Memory B cell (primary cell): ENCODE measurements around the gene LRRC45.
"Not testable (repeated sequence)": the region's sequence is repeated elsewhere in the genome, so short reads cannot be mapped to it uniquely, and the experiment has no call there.

Source experiments
- ATAC-seq: fragments of 150-1000 bp; cut with Tn5 transposase; 2 replicates; pipeline ENCODE4 v1.10.0; 2021; ENCODE audit warnings: low read depth, mild to moderate bottlenecking, moderate library complexity
- DNase-seq, 2 donors: peaks; one replicate each; pipeline ENCODE4 v3.0.0; 2022; ENCODE audit warnings: low spot score in 2 of 2
- H3K27ac Mint-ChIP-seq: one replicate; pipeline ENCODE4 v1.8.0; 2022; ENCODE audit warnings: mild to moderate bottlenecking, moderate library complexity, mixed read lengths
- H3K27me3 Mint-ChIP-seq: one replicate; pipeline ENCODE4 v1.8.0; 2022; ENCODE audit warnings: mixed read lengths
- H3K36me3 Mint-ChIP-seq: one replicate; pipeline ENCODE4 v1.8.0; 2022; ENCODE audit warnings: mild to moderate bottlenecking, mixed read lengths
- H3K4me1 Mint-ChIP-seq: one replicate; pipeline ENCODE4 v1.8.0; 2022; ENCODE audit warnings: mixed read lengths
- H3K4me3 Mint-ChIP-seq: one replicate; pipeline ENCODE4 v1.8.0; 2022; ENCODE audit warnings: mild to moderate bottlenecking, moderate library complexity, mixed read lengths
- H3K9me3 Mint-ChIP-seq: one replicate; pipeline ENCODE4 v1.8.0; 2022; ENCODE audit warnings: mixed read lengths

The LRRC45 gene

DNA sequence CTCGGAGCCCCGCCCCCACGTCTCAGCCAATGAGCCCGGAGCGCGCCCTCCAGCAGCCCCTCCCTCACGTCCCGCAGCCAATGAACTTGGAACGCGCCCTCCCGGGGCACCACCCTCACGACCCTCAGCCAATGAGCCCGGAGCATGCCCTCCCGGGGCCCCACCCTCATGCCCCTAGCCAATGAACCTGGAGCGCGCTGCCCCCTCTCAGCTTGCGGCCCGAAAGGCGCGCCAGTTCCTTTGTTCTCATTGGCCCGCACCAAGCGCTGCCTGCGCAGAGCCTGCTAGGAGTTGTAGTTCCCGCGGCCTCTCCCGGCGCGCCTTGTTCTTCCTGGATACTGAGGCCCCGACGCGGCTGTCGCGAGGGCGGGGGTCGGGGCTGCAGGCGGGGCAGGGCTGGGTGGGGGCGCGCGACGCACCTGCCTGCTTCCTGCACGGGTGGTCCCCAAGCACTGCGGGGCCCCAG, at the start of gene LRRC45:
TSS of gene LRRC45 (plus strand) at position 325 of the 466 bp plus-strand sequence. CDS start 339 bp downstream, outside the sequence.
- ATAC-seq: peak; percentile 91
- H3K9me3 Mint-ChIP-seq: no peaks in the 10 kb centered on the region
- H3K27ac Mint-ChIP-seq: peak within 1 kb of the TSS; percentile 48
- H3K27me3 Mint-ChIP-seq: peaks cover 2% of the 10 kb centered on the region
- H3K36me3 Mint-ChIP-seq: peaks cover 2% of the 10 kb centered on the region
- peak in 1 of 2 donors; percentile 99 for DNase-seq
- peak within 1 kb of the TSS; percentile 74 for H3K4me3 Mint-ChIP-seq
- peaks cover 6% of the 10 kb centered on the region for H3K4me1 Mint-ChIP-seq

DNA sequence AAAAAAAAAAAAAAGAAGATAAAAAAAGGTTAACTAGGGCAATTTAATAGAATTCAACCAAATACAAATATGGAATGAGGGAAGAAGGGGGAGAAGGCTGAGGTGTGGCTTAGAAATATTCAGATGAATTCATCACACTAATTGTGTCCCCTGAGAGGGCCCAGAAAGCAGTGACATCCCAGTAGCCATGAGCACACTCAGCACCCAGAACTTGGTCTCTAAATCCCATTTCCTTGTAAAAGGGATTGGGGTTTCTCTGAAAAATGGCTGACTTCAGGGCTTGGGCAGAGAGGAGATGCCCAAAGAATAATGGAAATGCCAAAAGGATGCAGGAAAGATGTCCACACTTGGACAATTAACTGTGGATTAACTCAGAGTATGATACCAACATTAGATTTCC, 49.7 kb upstream of the LRRC45 start:
- Mint-ChIP-seq H3K9me3 (no peaks in the 10 kb centered on the region), H3K36me3 (no peaks in the 10 kb centered on the region), H3K27me3 (peaks cover 5% of the 10 kb centered on the region), H3K27ac (no peak overlapping the region), H3K4me1 (peaks cover 13% of the 10 kb centered on the region), H3K4me3 (no peak overlapping the region)
- no peak for DNase-seq
- ATAC-seq: no peak

DNA sequence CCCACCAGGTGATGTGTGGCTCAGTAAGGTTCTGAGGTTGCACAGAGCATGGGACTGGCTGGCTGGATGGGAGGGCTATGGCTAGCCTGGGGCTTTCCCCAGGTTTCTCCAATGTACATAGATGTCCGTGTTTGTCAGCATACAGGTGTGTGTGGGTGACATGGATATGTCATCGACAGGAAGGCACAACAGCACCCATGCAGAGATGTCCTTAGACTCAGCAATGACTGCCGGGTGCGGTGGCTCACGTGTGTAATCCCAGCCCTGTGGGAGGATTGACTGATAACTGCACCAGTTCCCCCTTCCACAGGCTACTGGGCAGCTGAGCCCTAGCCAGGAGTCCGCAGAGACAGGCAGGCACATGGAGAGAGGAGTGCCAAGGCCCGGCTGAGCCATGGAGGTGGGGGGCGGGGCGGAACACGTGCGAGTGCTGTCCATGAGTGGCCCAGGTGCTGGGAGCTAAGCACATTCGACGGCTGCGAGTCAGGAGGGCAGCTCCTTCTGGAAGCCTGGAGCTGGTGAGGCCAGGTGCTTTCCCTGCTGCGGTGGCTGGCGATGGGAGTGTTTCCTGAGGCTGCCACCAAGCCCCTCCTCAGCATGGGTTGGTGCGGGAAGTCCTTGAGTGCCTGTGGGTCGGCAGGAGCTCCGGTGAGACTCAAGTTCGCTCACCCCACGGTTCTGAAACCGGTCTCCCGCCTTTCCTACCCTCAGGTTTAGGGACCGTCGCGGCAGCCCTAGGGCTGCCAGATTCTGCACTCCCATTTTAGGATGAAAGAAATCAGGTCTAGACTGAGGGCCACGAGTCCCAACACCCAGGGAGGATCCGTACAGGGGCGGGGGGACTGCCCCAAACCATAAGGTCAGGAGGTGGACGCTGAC, 46.5 kb upstream of the LRRC45 start:
- peak in 1 of 2 donors; percentile 30 for DNase-seq
- H3K4me3 Mint-ChIP-seq: peak overlapping the region; percentile 100

DNA sequence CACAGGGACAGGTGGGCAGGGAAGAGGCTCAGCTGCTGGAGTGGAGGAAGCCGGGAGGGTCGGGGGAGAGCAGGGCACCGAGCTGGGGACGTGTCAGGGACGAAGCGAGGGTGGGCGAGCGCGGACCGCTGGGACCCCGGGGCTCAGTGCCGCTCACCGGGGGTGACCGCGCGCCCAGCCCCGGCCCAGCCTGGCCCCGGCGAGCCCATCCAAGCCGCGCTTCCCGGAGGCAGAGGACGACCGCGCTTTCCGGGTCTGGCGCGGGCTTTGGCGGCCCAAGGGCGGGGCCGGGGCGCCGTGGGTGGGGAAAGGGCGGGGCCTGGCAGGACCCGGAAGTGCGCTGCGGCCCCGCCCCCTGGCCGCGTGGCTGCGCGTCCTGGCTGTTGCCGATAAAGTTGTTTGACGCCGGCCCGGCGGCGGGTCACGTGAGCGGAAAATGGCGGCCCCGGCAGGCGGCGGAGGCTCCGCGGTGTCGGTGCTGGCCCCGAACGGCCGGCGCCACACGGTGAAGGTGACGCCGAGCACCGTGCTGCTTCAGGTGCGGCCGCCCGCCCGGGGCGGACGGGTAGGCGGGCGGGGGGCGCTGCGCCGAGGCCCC, 45.8 kb upstream of the LRRC45 start, which contains the start of gene ASPSCR1:
TSS of gene ASPSCR1 (plus strand) at position 419 of the 598 bp plus-strand sequence. CDS start at position 437, 18 bp downstream.
- peaks cover under 1% of the 10 kb centered on the region for H3K36me3 Mint-ChIP-seq
- peak; percentile 91 for ATAC-seq
- no peaks in the 10 kb centered on the region for H3K9me3 Mint-ChIP-seq
- peaks cover 2% of the 10 kb centered on the region for H3K27me3 Mint-ChIP-seq
- H3K4me1 Mint-ChIP-seq: peaks cover 20% of the 10 kb centered on the region
- DNase-seq: peak; percentile 91 to 94
- H3K4me3 Mint-ChIP-seq: peak within 1 kb of the TSS; percentile 100
- H3K27ac Mint-ChIP-seq: peak within 1 kb of the TSS; percentile 96

More for the DNA sequence above, 46.5 kb upstream of the LRRC45 start:
- Mint-ChIP-seq H3K27me3 (peaks cover 2% of the 10 kb centered on the region), H3K36me3 (no peaks in the 10 kb centered on the region), H3K27ac (peak overlapping the region; percentile 96), H3K4me1 (peaks cover 20% of the 10 kb centered on the region), H3K9me3 (no peaks in the 10 kb centered on the region)
- ATAC-seq: peak; percentile 5

DNA sequence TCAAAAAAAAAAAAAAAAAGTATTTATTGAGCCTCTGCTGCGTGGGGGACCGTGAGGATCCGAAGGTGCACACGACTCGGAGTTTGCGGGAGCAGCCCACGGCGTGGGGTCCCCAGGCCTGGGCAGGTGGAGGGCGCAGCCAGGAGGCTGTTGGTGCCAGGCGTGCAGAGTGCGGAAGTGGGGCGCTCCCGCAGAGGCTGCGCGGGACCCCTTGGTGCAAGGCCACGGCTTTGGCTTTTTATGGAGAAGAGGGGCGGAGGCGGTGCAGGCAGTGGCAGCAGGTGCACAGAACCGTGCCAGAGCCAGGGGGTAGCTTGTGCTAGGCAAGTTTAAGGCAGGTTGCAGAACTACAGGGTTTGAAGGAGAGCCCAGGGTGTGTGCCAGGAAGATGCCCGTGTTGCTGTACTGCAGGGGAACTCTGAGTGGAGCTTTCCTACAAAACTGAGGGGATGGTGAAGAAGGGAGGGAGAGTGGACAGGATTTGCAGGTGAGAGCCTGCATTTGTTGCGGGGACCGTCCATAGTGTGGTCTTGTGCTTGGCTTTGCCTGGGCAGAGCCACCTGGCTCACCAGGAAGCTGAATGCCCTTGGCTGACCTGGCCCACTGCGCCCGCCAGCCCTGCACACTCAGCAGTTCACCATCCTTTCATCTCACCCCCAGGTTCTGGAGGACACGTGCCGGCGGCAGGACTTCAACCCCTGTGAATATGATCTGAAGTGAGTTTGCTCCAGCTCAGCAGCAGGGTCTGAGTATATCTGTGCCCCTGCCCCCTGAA, 44.4 kb upstream of the LRRC45 start:
- H3K9me3 Mint-ChIP-seq: no peaks in the 10 kb centered on the region
- no peak for DNase-seq
- no peak for ATAC-seq
- H3K36me3 Mint-ChIP-seq: peaks cover 5% of the 10 kb centered on the region
- H3K27ac Mint-ChIP-seq: no peak overlapping the region
- H3K27me3 Mint-ChIP-seq: peaks cover 2% of the 10 kb centered on the region
- peak overlapping the region; percentile 62 for H3K4me3 Mint-ChIP-seq
- peaks cover 22% of the 10 kb centered on the region for H3K4me1 Mint-ChIP-seq

DNA sequence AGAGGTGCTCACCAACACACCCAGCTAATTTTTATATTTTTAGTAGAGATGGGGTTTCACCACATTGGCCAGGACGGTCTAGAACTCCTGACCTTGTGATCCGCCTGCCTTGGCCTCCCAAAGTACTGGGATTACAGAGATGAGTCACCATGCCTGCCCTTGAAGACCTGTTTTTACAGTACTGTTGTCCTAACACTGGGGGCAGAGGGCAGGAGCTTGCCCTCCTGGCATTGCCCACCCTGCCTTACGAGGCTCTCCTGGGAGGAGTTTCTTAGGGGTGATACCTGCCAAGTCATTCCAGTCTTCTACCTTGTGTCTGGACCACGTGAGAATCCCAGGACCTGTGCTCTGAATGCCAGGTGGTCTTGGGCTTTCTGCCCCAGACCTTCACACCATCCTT, 43.0 kb upstream of the LRRC45 start:
- Mint-ChIP-seq H3K27ac (no peak overlapping the region), H3K4me3 (peak overlapping the region; percentile 27)
- ATAC-seq: no peak

DNA sequence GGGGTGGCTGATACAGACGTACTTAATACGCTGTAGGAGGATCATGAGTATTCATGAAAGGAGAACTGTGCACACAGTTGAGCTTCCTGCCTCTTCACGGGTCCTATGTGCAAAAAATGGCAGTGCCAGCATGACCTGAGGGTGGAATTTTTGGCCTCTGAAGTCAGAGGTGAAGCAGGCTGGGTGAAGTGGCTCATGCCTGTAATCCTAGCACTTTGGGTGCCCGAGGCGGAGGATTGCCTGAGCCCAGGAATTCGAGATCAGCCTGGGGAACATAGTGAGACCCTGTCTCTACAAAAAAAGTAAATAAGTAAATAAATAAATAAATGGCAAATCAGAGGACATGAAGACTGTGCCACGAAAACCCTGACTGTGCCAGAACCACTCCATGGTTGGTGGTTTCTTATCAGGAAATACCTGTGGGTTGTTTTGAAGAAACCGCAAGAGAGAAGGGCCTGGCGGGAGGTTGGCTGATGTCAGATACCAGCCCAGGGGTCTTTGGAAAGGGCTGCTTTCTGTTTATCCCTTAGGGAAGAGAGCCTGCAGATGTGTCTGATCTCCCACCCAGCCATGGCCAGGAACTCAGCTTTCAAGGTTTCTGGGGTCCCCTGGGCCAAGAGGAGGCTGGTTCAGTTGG, 42.3 kb upstream of the LRRC45 start:
- H3K4me1 Mint-ChIP-seq: peaks cover 23% of the 10 kb centered on the region
- H3K27me3 Mint-ChIP-seq: no peaks in the 10 kb centered on the region
- H3K9me3 Mint-ChIP-seq: no peaks in the 10 kb centered on the region
- H3K4me3 Mint-ChIP-seq: no peak overlapping the region
- no peak overlapping the region for H3K27ac Mint-ChIP-seq
- ATAC-seq (no peak), DNase-seq (no peak)
- H3K36me3 Mint-ChIP-seq: peaks cover 9% of the 10 kb centered on the region

More for the DNA sequence above, 43.0 kb upstream of the LRRC45 start:
- no peaks in the 10 kb centered on the region for H3K9me3 Mint-ChIP-seq
- no peak for DNase-seq
- H3K27me3 Mint-ChIP-seq: no peaks in the 10 kb centered on the region
- H3K36me3 Mint-ChIP-seq: peaks cover 7% of the 10 kb centered on the region
- peaks cover 22% of the 10 kb centered on the region for H3K4me1 Mint-ChIP-seq

DNA sequence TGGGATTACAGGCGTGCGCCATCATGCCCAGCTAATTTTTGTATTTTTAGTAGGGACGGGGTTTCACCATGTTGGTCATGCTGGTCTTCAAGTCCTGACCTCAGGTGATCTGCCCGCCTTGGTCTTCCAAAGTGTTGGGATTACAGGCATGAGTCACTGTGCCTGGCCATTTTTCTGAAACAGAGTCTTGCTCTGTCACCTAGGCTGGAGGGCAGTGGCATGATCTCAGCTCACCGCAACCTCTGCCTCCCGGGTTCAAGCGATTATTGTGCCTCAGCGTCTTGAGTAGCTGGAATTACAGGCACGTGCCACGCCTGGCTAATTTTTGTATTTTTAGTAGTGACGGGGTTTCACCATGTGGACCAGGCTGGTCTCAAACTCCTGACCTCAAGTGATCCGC, 41.6 kb upstream of the LRRC45 start:
- not testable (repeated sequence) for H3K36me3 Mint-ChIP-seq, H3K9me3 Mint-ChIP-seq, H3K4me3 Mint-ChIP-seq, H3K27ac Mint-ChIP-seq, DNase-seq, ATAC-seq, H3K27me3 Mint-ChIP-seq
- H3K4me1 Mint-ChIP-seq: peaks cover 19% of the 10 kb centered on the region

DNA sequence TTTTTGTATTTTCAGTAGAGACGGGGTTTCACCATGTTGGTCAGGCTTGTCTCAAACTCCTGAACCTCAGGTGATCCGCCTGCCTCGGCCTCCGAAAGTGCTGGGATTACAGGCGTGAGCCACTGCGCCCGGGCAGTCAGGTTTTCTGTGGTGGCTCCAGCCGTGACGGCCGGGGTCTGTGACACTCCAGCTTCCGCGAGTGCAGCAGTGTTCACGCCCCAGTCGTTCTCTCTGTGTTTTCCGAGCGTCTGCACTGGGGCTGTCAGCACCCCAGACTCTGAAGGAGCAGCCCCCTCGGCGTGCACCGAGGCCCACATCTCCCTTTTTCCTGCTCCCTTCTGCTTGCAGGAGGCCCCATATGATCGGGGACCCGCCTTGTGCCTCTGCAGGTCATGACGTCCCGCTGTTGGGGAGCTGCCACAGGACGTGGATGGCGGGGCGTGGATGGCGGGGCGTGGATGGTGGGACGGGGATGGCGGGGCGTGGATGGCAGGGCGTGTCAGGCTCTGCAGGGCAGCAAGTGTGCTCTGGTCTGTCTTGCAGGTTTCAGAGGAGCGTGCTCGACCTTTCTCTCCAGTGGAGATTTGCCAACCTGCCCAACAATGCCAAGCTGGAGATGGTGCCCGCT, 40.0 kb upstream of the LRRC45 start:
- Mint-ChIP-seq H3K4me1 (peaks cover 15% of the 10 kb centered on the region), H3K4me3 (no peak overlapping the region), H3K9me3 (no peaks in the 10 kb centered on the region), H3K27ac (no peak overlapping the region), H3K36me3 (peaks cover 15% of the 10 kb centered on the region), H3K27me3 (no peaks in the 10 kb centered on the region)
- ATAC-seq (no peak), DNase-seq (no peak)

DNA sequence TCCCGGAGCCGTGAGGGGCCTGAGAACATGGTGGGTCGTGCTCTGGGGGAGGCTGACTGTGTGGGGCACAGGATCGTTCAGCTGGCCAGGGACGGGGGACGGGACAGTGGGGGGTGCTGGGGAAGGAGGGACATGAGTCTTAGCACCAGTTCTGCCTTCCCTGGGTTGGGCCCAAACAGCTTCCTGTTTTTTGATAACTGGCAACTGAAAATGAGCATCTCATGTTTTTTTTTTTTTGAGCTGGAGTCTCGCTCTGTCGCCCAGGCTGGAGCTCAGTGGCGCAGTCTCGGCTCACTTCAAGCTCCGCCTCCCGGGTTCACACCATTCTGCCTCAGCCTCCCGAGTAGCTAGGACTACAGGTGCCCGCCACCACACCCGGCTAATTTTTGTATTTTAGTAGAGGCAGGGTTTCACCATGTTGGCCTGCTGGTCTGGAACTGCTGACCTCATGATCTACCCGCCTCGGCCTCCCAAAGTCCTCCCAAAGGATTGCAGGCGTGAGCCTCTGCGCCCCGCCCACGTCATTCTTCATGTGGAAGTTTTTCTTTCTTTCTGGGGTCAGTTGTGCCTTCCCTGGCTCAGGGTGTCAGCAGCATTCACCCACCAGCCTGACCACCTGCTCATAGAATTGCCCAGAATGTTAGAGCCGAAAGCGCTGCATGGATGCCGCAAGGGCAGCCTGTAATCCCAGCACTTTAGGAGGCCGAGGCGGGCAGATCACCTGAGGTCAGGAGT, 39.3 kb upstream of the LRRC45 start:
- H3K36me3 Mint-ChIP-seq: peaks cover 15% of the 10 kb centered on the region
- H3K9me3 Mint-ChIP-seq: no peaks in the 10 kb centered on the region
- H3K27me3 Mint-ChIP-seq: no peaks in the 10 kb centered on the region
- no peak overlapping the region for H3K4me3 Mint-ChIP-seq
- DNase-seq (no peak), ATAC-seq (peak; percentile 53)
- peaks cover 10% of the 10 kb centered on the region for H3K4me1 Mint-ChIP-seq
- no peak overlapping the region for H3K27ac Mint-ChIP-seq

DNA sequence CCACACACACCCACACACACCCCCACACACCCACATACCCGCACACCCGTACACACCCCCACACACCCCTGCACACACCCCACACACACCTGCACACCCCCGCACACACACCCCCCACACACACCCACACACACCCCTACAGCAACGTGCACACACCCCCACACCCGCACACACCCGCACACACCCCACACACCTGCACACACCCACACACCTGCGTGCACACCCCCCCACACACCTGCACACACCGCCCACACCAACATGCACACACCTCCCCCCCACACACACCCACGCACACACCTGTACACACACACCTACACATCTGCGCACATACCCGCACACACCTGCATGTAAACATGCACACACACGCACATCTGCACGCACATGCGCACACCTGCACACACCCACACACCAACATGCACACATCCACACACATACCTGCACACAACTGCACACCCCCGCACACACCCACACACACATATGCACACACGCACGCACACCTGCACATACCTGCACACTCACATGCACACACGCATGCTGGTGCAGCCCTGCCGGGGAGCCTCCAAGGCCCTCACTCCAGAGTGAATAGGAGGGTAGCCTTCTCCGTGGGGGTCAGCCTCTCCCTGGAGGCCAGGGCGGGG, 38.2 kb upstream of the LRRC45 start:
- no peaks in the 10 kb centered on the region for H3K27me3 Mint-ChIP-seq
- no peak for ATAC-seq

DNA sequence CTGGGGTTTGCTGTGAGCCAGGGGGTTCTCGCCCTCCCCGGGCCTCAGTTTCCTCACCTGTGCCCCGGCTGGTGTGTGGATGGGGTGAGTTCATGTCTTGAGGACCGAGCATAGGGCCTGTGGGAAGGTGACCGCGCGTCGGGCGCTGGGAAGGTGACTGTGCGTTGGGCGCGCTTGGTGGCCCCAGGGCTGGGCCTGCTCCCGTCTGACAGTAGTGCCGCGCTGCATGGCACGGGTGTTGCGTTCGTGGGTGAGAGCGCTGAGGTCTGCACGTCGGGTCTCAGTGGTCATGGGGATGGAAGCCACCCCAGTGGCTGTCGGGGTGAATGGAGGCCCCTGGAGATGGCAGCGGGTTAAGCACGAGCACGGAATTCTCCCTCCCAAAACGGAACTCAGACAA, 36.5 kb upstream of the LRRC45 start:
- H3K4me1 Mint-ChIP-seq: peaks cover 9% of the 10 kb centered on the region
- ATAC-seq: no peak
- DNase-seq: no peak
- H3K27ac Mint-ChIP-seq: peak overlapping the region; percentile 16
- H3K9me3 Mint-ChIP-seq: no peaks in the 10 kb centered on the region
- H3K27me3 Mint-ChIP-seq: no peaks in the 10 kb centered on the region
- no peak overlapping the region for H3K4me3 Mint-ChIP-seq
- peaks cover 19% of the 10 kb centered on the region for H3K36me3 Mint-ChIP-seq

More for the DNA sequence above, 38.2 kb upstream of the LRRC45 start:
- no peak for DNase-seq
- peaks cover 15% of the 10 kb centered on the region for H3K36me3 Mint-ChIP-seq
- no peak overlapping the region for H3K4me3 Mint-ChIP-seq
- peaks cover 10% of the 10 kb centered on the region for H3K4me1 Mint-ChIP-seq
- H3K27ac Mint-ChIP-seq: no peak overlapping the region
- H3K9me3 Mint-ChIP-seq: no peaks in the 10 kb centered on the region
